Sigmoid colon (tissue), 7 donors: ENCODE measurements around the gene GGACT. TPM values are rescaled to one million over a fixed set of nuclear protein-coding genes. Genes with fewer than 3 reads are reported as not detected.

Experiments used
- DNase-seq: peaks from one replicate; pipeline ENCODE4 v3.0.0-alpha.2; 2019
- H3K27ac ChIP-seq, 4 donors: fragments of 200-600 bp; sonication (generic); one replicate each; pipeline ENCODE4 v1.5.1; 2016 to 2019; ENCODE audit warnings: mild to moderate bottlenecking in 1 of 4
- H3K27me3 ChIP-seq, 3 donors: fragments of 200-600 bp; sonication (generic); one replicate each; pipeline ENCODE4 v1.5.1; 2019; ENCODE audit warnings: mild to moderate bottlenecking in 1 of 3
- H3K36me3 ChIP-seq, 4 donors: fragments of 200-600 bp; sonication (generic); one replicate each; pipeline ENCODE4 v1.5.1; 2016 to 2019
- H3K4me1 ChIP-seq, 4 donors: fragments of 200-600 bp; sonication (generic); one replicate each; pipeline ENCODE4 v1.5.1; 2017 to 2019
- H3K4me3 ChIP-seq, 4 donors: fragments of 200-600 bp; sonication (generic); one replicate each; pipeline ENCODE4 v1.5.1; 2017 to 2019; ENCODE audit warnings: mild to moderate bottlenecking in 2 of 4, moderate library complexity in 1 of 4
- H3K9me3 ChIP-seq, 4 donors: fragments of 200-600 bp in 3 of 4; sonication (generic) in 3 of 4; one replicate each; pipeline versions ENCODE4 v1.5.1 to v1.6.1; 2013 to 2019
- EP300 ChIP-seq, 4 donors: sonication (generic); formaldehyde crosslinking; IDR thresholded peaks; one replicate each; pipeline ENCODE4 v1.6.1; 2017; ENCODE audit warnings: antibody characterized with exemption in 4 of 4
- POLR2A ChIP-seq, 2 donors: fragments of 450-650 bp; IDR thresholded peaks; one replicate each; pipeline ENCODE4 v1.6.1; 2016; ENCODE audit warnings: antibody characterized with exemption in 2 of 2, mild to moderate bottlenecking in 2 of 2, moderate library complexity in 2 of 2
- POLR2AphosphoS5 ChIP-seq, 4 donors: sonication (generic); formaldehyde crosslinking; IDR thresholded peaks; one replicate each; pipeline ENCODE4 v1.6.1; 2017; ENCODE audit warnings: antibody characterized with exemption in 4 of 4
- WGBS, 2 donors: extraction: QIAGEN DNeasy Blood & Tissue Kit; methylation state at CpG; one replicate each; pipeline ENCODE4 v1.1.7; 2013; 5-methylcytosine and 5-hydroxymethylcytosine counted together
- intact Hi-C: fragments of 100-400 bp; cut with DNase I; formaldehyde crosslinking; loops from one replicate; pipeline ENCODE4 v1.15.1; 2023
- polyA plus RNA-seq, 3 donors: library from polyadenylated mRNA; stranded (reverse); fragments of 200-250 nt; gene quantifications; one replicate each; pipeline ENCODE4 v1.2.3, GENCODE V29; 2013
- total RNA-seq, 4 donors: library from RNA; depleted of rRNA; stranded (reverse); fragments of >200 nt; gene quantifications; one replicate each; pipeline ENCODE4 v1.1.0, GENCODE V29; 2016
- TF ChIP-seq, protein P1 (sequence below), 4 experiments: fragments of 450-650 bp in 3 of 4; fragments of 200-600 bp in 1 of 4; IDR thresholded peaks; one replicate each; pipeline ENCODE4 v1.5.1; 2016 to 2019; ENCODE audit warnings: antibody characterized with exemption in 4 of 4, mild to moderate bottlenecking in 3 of 4, moderate library complexity in 2 of 4
- donor health status: healthy with polysubstance abuse.
- donor health status: Bipolar disorder and iron deficiency.
- donor health status: healthy.

Gene GGACT
- total and polyA plus RNA-seq, 7 donors: 0.99 to 3.0 (median 2.2) TPM

- WGBS, 2 donors: 43 to 60% methylated on average over 7 of the region's 7 CpGs
- Histone ChIP-seq H3K36me3 (no peaks in the 10 kb centered on the region), H3K27me3 (no peaks in the 10 kb centered on the region), H3K4me3 (no peak overlapping the region), H3K9me3 (no peaks in the 10 kb centered on the region), H3K4me1 (no peaks in the 10 kb centered on the region), H3K27ac (no peak overlapping the region)
- intact Hi-C loops: no loop called here
- DNase-seq: no peak
- TF ChIP-seq, protein P1, sequence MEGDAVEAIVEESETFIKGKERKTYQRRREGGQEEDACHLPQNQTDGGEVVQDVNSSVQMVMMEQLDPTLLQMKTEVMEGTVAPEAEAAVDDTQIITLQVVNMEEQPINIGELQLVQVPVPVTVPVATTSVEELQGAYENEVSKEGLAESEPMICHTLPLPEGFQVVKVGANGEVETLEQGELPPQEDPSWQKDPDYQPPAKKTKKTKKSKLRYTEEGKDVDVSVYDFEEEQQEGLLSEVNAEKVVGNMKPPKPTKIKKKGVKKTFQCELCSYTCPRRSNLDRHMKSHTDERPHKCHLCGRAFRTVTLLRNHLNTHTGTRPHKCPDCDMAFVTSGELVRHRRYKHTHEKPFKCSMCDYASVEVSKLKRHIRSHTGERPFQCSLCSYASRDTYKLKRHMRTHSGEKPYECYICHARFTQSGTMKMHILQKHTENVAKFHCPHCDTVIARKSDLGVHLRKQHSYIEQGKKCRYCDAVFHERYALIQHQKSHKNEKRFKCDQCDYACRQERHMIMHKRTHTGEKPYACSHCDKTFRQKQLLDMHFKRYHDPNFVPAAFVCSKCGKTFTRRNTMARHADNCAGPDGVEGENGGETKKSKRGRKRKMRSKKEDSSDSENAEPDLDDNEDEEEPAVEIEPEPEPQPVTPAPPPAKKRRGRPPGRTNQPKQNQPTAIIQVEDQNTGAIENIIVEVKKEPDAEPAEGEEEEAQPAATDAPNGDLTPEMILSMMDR (IDR thresholded peaks at IDR 0.05): no peak
- no peak for TF ChIP-seq POLR2A (IDR thresholded peaks at IDR 0.05)
- no peak for TF ChIP-seq EP300 (IDR thresholded peaks at IDR 0.05)
- TF ChIP-seq POLR2AphosphoS5 (IDR thresholded peaks at IDR 0.05): no peak
These were observed 26.9 kb downstream of the GGACT start for GRCh38 chr13:100561599-100562204.

- TF ChIP-seq POLR2A (IDR thresholded peaks at IDR 0.05) (no peak), EP300 (IDR thresholded peaks at IDR 0.05) (no peak), POLR2AphosphoS5 (IDR thresholded peaks at IDR 0.05) (no peak)
- TF ChIP-seq, protein P1 (IDR thresholded peaks at IDR 0.05): no peak
- WGBS, 2 donors: 74 to 89% methylated on average over 2 of the region's 2 CpGs
These were observed 27.5 kb downstream of the GGACT start for GRCh38 chr13:100561158-100561499.

GRCh38 chr13:100560498-100561157 lies 28.0 kb downstream of the GGACT start:
- no peak overlapping the region for H3K27ac ChIP-seq
- intact Hi-C loops: no loop called here

More at GRCh38 chr13:100561158-100561499, 27.5 kb downstream of the GGACT start:
- Histone ChIP-seq H3K4me3 (no peak overlapping the region), H3K36me3 (no peaks in the 10 kb centered on the region), H3K27me3 (no peaks in the 10 kb centered on the region), H3K4me1 (no peaks in the 10 kb centered on the region), H3K9me3 (no peaks in the 10 kb centered on the region), H3K27ac (no peak overlapping the region)
- intact Hi-C loops: no loop called here
- DNase-seq: no peak

GRCh38 chr13:100559886-100560285 lies 28.7 kb downstream of the GGACT start:
- H3K4me3 ChIP-seq: no peak overlapping the region
- WGBS, 2 donors: 92 to 94% methylated on average over 8 of the region's 8 CpGs
- H3K27ac ChIP-seq: no peak overlapping the region
- H3K27me3 ChIP-seq: no peaks in the 10 kb centered on the region
- H3K4me1 ChIP-seq: no peaks in the 10 kb centered on the region
- no peaks in the 10 kb centered on the region for H3K36me3 ChIP-seq
- no peak for DNase-seq
- no peaks in the 10 kb centered on the region for H3K9me3 ChIP-seq
- TF ChIP-seq POLR2AphosphoS5 (IDR thresholded peaks at IDR 0.05) (no peak), POLR2A (IDR thresholded peaks at IDR 0.05) (no peak), EP300 (IDR thresholded peaks at IDR 0.05) (no peak)
- TF ChIP-seq, protein P1 (IDR thresholded peaks at IDR 0.05): no peak
- intact Hi-C loops: no loop called here

More at GRCh38 chr13:100560498-100561157, 28.0 kb downstream of the GGACT start:
- Histone ChIP-seq H3K9me3 (no peaks in the 10 kb centered on the region), H3K4me3 (no peak overlapping the region), H3K36me3 (no peaks in the 10 kb centered on the region), H3K4me1 (no peaks in the 10 kb centered on the region), H3K27me3 (no peaks in the 10 kb centered on the region)
- no peak for TF ChIP-seq POLR2AphosphoS5 (IDR thresholded peaks at IDR 0.05)
- no peak for TF ChIP-seq POLR2A (IDR thresholded peaks at IDR 0.05)
- TF ChIP-seq, protein P1 (IDR thresholded peaks at IDR 0.05): no peak
- no peak for TF ChIP-seq EP300 (IDR thresholded peaks at IDR 0.05)
- no peak for DNase-seq
- 95 to 96% methylated on average over 15 of the region's 15 CpGs for WGBS, 2 donors
